Fibroblast of lung (primary cell): ENCODE data around the gene EIF4E2. TPM values are rescaled to one million over a fixed set of nuclear protein-coding genes. Genes with fewer than 3 reads are reported as not detected.

Experiments
- DNase-seq, 2 donors: peaks; one replicate each; pipeline versions ENCODE4 v3.0.0 to v3.0.0-alpha.2; 2010; ENCODE audit warnings: low read depth in 2 of 2
- H2AFZ ChIP-seq: 2 replicates; pipeline ENCODE4 v1.5.1; 2012; ENCODE audit warnings: low read length, control low read depth, inconsistent platforms
- H3K27ac ChIP-seq: 2 replicates; pipeline ENCODE4 v1.5.1; 2011; ENCODE audit warnings: low read length, control low read depth; ENCODE audit not compliant: insufficient read depth
- H3K27me3 ChIP-seq: 2 replicates; pipeline ENCODE4 v1.5.1; 2011; ENCODE audit warnings: mild to moderate bottlenecking, low read length; ENCODE audit not compliant: control insufficient read depth, insufficient read depth
- H3K36me3 ChIP-seq: 2 replicates; pipeline ENCODE4 v1.5.1; 2011; ENCODE audit warnings: low read length; ENCODE audit not compliant: control insufficient read depth, insufficient read depth
- H3K4me1 ChIP-seq: 2 replicates; pipeline ENCODE4 v1.5.1; 2011; ENCODE audit warnings: low read length; ENCODE audit not compliant: control insufficient read depth, insufficient read depth; ENCODE audit errors: extremely low read depth
- H3K4me2 ChIP-seq: 2 replicates; pipeline ENCODE4 v1.5.1; 2011; ENCODE audit warnings: low read length, control low read depth; ENCODE audit not compliant: insufficient read depth; ENCODE audit errors: extremely low read depth
- H3K4me3 ChIP-seq, 4 experiments: fragments of 200-600 bp in 1 of 4; sonication (generic) in 1 of 4; replicated peaks in 1 of 4; 2 replicates each; pipeline ENCODE4 v1.5.1; 2011 to 2016; ENCODE audit warnings: low read length in 4 of 4, low read depth in 3 of 4, mild to moderate bottlenecking in 3 of 4, control low read depth in 2 of 4, inconsistent platforms in 1 of 4, mixed read lengths in 1 of 4; ENCODE audit not compliant: insufficient read depth in 1 of 4; ENCODE audit errors: control extremely low read depth in 1 of 4
- H3K79me2 ChIP-seq: 2 replicates; pipeline ENCODE4 v1.5.1; 2012; ENCODE audit warnings: mild to moderate bottlenecking, low read length, inconsistent platforms; ENCODE audit not compliant: control insufficient read depth, insufficient read depth
- H3K9ac ChIP-seq: 2 replicates; pipeline ENCODE4 v1.5.1; 2011; ENCODE audit warnings: mild to moderate bottlenecking, low read length, control low read depth; ENCODE audit not compliant: insufficient read depth
- H3K9me3 ChIP-seq: 2 replicates; pipeline ENCODE4 v1.5.1; 2012; ENCODE audit warnings: low read depth, low read length; ENCODE audit not compliant: control insufficient read depth, insufficient read depth
- H4K20me1 ChIP-seq: 2 replicates; pipeline ENCODE4 v1.5.1; 2011; ENCODE audit warnings: low read length; ENCODE audit not compliant: control insufficient read depth, insufficient read depth; ENCODE audit errors: extremely low read depth
- EZH2 ChIP-seq: IDR thresholded peaks from 2 replicates; pipeline ENCODE4 v1.5.1; 2012; ENCODE audit warnings: low read length, control low read depth, mild to moderate bottlenecking; ENCODE audit errors: missing control alignments
- polyA plus RNA-seq, 2 donors: library from polyadenylated mRNA; depleted of rRNA in 1 of 2; stranded (reverse) in 1 of 2; unstranded in 1 of 2; fragments of >200 nt; gene quantifications; 2 replicates each; pipeline ENCODE4 v1.2.1, GENCODE V29; 2011 to 2012; ENCODE audit warnings: missing spikeins in 1 of 2
- total RNA-seq: library from RNA; depleted of rRNA; stranded (reverse); fragments of >200 nt; gene quantifications from 2 replicates; pipeline ENCODE4 v1.2.1, GENCODE V29; 2014
- TF ChIP-seq, protein P1 (sequence below), 2 donors: IDR thresholded peaks in 1 of 2; conservative IDR thresholded peaks in 1 of 2; 1 replicate in 1 of 2; 2 replicates in 1 of 2; pipeline ENCODE4 v1.5.1; 2011 to 2012; ENCODE audit warnings: low read length in 2 of 2, control low read depth in 1 of 2, inconsistent platforms in 1 of 2, low read depth in 1 of 2, mild to moderate bottlenecking in 1 of 2

Gene EIF4E2
- total and polyA plus RNA-seq, 2 donors (not counting 1 experiment from before 2014, with no cell fraction given) = 77.6 to 101 TPM

DNA sequence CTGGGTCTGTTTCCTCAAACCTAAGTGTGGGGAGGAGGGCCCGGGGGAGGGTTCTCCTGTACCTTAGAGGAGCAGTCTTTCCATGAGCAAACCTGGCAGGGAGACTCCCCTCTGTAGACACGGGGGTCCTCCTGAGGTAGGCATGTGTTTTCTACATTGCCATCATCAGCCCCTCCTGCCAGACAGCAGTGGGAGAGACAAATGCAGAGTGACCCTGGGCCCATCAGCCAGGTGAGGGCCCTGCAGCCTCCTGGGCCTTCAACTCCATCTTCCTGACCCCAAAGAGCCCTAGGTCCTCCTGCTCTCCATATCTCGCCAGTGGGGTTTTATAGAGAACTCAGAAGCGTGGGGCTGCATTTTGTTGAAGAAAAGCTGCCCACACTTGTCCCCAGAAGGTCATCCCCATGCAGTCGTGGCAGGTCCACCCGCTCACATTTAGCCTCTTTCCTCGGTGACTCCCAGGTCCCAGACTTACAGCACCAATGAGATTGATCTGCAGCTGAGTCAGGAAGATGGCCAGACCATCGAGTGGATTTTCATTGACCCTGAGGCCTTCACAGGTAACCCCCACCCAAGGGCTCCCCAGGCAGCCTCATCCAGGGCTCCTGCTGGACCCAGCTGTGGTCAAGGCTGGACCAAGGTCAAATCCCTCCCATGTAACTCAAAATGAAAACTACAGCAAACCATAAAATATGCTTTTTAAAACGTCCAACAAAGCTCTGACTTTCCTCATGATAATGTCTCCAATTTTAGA lies 8.4 kb upstream of the EIF4E2 start:
- Histone ChIP-seq H3K9ac (no peak overlapping the region), H3K27me3 (peaks cover 6% of the 10 kb centered on the region)
- no peak for TF ChIP-seq EZH2

DNA sequence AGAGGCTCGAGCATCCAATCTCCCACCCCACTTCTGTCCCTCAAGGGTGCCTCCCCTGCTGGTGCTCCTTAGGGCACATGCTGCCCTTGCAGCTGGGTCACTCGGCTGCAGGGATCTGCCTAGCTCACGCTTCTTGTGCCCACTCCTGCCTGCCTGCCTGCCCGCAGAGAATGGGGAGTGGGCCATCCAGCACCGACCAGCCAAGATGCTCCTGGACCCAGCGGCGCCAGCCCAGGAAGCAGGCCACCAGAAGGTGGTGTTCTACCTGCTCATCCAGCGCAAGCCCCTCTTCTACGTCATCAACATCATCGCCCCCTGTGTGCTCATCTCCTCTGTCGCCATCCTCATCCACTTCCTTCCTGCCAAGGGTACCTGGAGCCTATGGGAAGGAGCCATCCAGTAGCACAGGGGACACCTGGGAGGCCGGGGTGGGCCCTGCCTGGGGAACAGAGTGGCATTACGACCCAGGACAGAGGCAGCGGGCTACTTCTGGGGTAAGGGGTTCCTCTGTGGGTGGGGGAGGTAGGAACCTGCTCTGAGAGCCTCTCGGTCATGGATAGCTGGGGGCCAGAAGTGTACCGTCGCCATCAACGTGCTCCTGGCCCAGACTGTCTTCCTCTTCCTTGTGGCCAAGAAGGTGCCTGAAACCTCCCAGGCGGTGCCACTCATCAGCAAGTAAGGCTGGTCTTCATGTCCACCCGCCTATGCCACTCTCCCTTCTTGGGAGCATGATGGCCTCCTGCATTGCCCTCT lies 7.6 kb upstream of the EIF4E2 start:
- Histone ChIP-seq H3K36me3 (no peaks in the 10 kb centered on the region), H3K4me1 (no peaks in the 10 kb centered on the region), H3K79me2 (no peaks in the 10 kb centered on the region), H3K9me3 (no peaks in the 10 kb centered on the region), H3K4me3 (no peak overlapping the region), H3K27me3 (peaks cover 6% of the 10 kb centered on the region), H3K4me2 (no peak overlapping the region), H3K27ac (no peak overlapping the region), H2AFZ (no peak overlapping the region), H3K9ac (no peak overlapping the region), H4K20me1 (no peaks in the 10 kb centered on the region)
- no peak for TF ChIP-seq EZH2
- TF ChIP-seq, protein P1, sequence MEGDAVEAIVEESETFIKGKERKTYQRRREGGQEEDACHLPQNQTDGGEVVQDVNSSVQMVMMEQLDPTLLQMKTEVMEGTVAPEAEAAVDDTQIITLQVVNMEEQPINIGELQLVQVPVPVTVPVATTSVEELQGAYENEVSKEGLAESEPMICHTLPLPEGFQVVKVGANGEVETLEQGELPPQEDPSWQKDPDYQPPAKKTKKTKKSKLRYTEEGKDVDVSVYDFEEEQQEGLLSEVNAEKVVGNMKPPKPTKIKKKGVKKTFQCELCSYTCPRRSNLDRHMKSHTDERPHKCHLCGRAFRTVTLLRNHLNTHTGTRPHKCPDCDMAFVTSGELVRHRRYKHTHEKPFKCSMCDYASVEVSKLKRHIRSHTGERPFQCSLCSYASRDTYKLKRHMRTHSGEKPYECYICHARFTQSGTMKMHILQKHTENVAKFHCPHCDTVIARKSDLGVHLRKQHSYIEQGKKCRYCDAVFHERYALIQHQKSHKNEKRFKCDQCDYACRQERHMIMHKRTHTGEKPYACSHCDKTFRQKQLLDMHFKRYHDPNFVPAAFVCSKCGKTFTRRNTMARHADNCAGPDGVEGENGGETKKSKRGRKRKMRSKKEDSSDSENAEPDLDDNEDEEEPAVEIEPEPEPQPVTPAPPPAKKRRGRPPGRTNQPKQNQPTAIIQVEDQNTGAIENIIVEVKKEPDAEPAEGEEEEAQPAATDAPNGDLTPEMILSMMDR (conservative IDR thresholded peaks at IDR 0.05 in 1 of 2, IDR thresholded peaks at IDR 0.05 in 1 of 2; ENCODE audit: low read depth in 1 of 2, low read length in 2 of 2) = no peak
- DNase-seq = no peak

More for the DNA sequence above, 8.4 kb upstream of the EIF4E2 start:
- no peaks in the 10 kb centered on the region for H3K36me3 ChIP-seq
- no peaks in the 10 kb centered on the region for H3K79me2 ChIP-seq
- no peak overlapping the region for H2AFZ ChIP-seq
- H3K27ac ChIP-seq = no peak overlapping the region
- no peak for DNase-seq
- no peak overlapping the region for H3K4me3 ChIP-seq
- no peaks in the 10 kb centered on the region for H3K4me1 ChIP-seq
- no peak overlapping the region for H3K4me2 ChIP-seq
- no peaks in the 10 kb centered on the region for H3K9me3 ChIP-seq
- no peaks in the 10 kb centered on the region for H4K20me1 ChIP-seq

DNA sequence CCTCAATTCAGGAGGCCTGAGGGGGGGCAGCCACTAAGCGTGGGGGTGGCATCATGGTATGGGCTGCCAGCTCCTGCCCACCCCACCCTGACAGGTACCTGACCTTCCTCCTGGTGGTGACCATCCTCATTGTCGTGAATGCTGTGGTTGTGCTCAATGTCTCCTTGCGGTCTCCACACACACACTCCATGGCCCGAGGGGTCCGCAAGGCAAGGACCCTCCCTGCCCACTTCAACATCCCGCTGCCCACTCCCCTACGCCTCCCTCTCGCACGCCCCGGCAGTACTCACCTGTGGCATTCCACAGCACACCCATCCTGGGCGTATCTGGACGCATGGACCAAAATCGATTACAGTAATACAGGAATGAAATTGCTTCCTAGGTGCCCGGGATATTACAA lies 7.0 kb upstream of the EIF4E2 start:
- Histone ChIP-seq H3K27me3 (peaks cover 4% of the 10 kb centered on the region), H3K9me3 (no peaks in the 10 kb centered on the region), H3K4me3 (no peak overlapping the region), H3K79me2 (no peaks in the 10 kb centered on the region), H2AFZ (no peak overlapping the region), H3K27ac (no peak overlapping the region), H3K4me2 (no peak overlapping the region), H4K20me1 (no peaks in the 10 kb centered on the region), H3K4me1 (no peaks in the 10 kb centered on the region), H3K9ac (no peak overlapping the region), H3K36me3 (no peaks in the 10 kb centered on the region)
- no peak for DNase-seq
- TF ChIP-seq EZH2 = no peak
- TF ChIP-seq, protein P1 (conservative IDR thresholded peaks at IDR 0.05 in 1 of 2, IDR thresholded peaks at IDR 0.05 in 1 of 2; ENCODE audit: low read depth in 1 of 2, low read length in 2 of 2) = no peak
